Fibroblast of lung (primary cell): ENCODE measurements around the gene DUSP8. TPM values are rescaled to one million over a fixed set of nuclear protein-coding genes. Genes with fewer than 3 reads are reported as not detected.

ENCODE experiments used
- DNase-seq, 2 donors: peaks; one replicate each; pipeline versions ENCODE4 v3.0.0 to v3.0.0-alpha.2; 2010; ENCODE audit warnings: low read depth in 2 of 2
- H2AFZ ChIP-seq: 2 replicates; pipeline ENCODE4 v1.5.1; 2012; ENCODE audit warnings: low read length, control low read depth, inconsistent platforms
- H3K27ac ChIP-seq: 2 replicates; pipeline ENCODE4 v1.5.1; 2011; ENCODE audit warnings: low read length, control low read depth; ENCODE audit not compliant: insufficient read depth
- H3K27me3 ChIP-seq: 2 replicates; pipeline ENCODE4 v1.5.1; 2011; ENCODE audit warnings: mild to moderate bottlenecking, low read length; ENCODE audit not compliant: control insufficient read depth, insufficient read depth
- H3K36me3 ChIP-seq: 2 replicates; pipeline ENCODE4 v1.5.1; 2011; ENCODE audit warnings: low read length; ENCODE audit not compliant: control insufficient read depth, insufficient read depth
- H3K4me1 ChIP-seq: 2 replicates; pipeline ENCODE4 v1.5.1; 2011; ENCODE audit warnings: low read length; ENCODE audit not compliant: control insufficient read depth, insufficient read depth; ENCODE audit errors: extremely low read depth
- H3K4me2 ChIP-seq: 2 replicates; pipeline ENCODE4 v1.5.1; 2011; ENCODE audit warnings: low read length, control low read depth; ENCODE audit not compliant: insufficient read depth; ENCODE audit errors: extremely low read depth
- H3K4me3 ChIP-seq, 4 experiments: fragments of 200-600 bp in 1 of 4; sonication (generic) in 1 of 4; replicated peaks in 1 of 4; 2 replicates each; pipeline ENCODE4 v1.5.1; 2011 to 2016; ENCODE audit warnings: low read length in 4 of 4, low read depth in 3 of 4, mild to moderate bottlenecking in 3 of 4, control low read depth in 2 of 4, inconsistent platforms in 1 of 4, mixed read lengths in 1 of 4; ENCODE audit not compliant: insufficient read depth in 1 of 4; ENCODE audit errors: control extremely low read depth in 1 of 4
- H3K79me2 ChIP-seq: 2 replicates; pipeline ENCODE4 v1.5.1; 2012; ENCODE audit warnings: mild to moderate bottlenecking, low read length, inconsistent platforms; ENCODE audit not compliant: control insufficient read depth, insufficient read depth
- H3K9ac ChIP-seq: 2 replicates; pipeline ENCODE4 v1.5.1; 2011; ENCODE audit warnings: mild to moderate bottlenecking, low read length, control low read depth; ENCODE audit not compliant: insufficient read depth
- H3K9me3 ChIP-seq: 2 replicates; pipeline ENCODE4 v1.5.1; 2012; ENCODE audit warnings: low read depth, low read length; ENCODE audit not compliant: control insufficient read depth, insufficient read depth
- H4K20me1 ChIP-seq: 2 replicates; pipeline ENCODE4 v1.5.1; 2011; ENCODE audit warnings: low read length; ENCODE audit not compliant: control insufficient read depth, insufficient read depth; ENCODE audit errors: extremely low read depth
- CTCF ChIP-seq, 2 donors: IDR thresholded peaks in 1 of 2; conservative IDR thresholded peaks in 1 of 2; 1 replicate in 1 of 2; 2 replicates in 1 of 2; pipeline ENCODE4 v1.5.1; 2011 to 2012; ENCODE audit warnings: low read length in 2 of 2, control low read depth in 1 of 2, inconsistent platforms in 1 of 2, low read depth in 1 of 2, mild to moderate bottlenecking in 1 of 2
- EZH2 ChIP-seq: IDR thresholded peaks from 2 replicates; pipeline ENCODE4 v1.5.1; 2012; ENCODE audit warnings: low read length, control low read depth, mild to moderate bottlenecking; ENCODE audit errors: missing control alignments
- polyA plus RNA-seq, 2 donors: library from polyadenylated mRNA; depleted of rRNA in 1 of 2; stranded (reverse) in 1 of 2; unstranded in 1 of 2; fragments of >200 nt; gene quantifications; 2 replicates each; pipeline ENCODE4 v1.2.1, GENCODE V29; 2011 to 2012; ENCODE audit warnings: missing spikeins in 1 of 2
- total RNA-seq: library from RNA; depleted of rRNA; stranded (reverse); fragments of >200 nt; gene quantifications from 2 replicates; pipeline ENCODE4 v1.2.1, GENCODE V29; 2014

DUSP8 gene
- total and polyA plus RNA-seq, 2 donors (not counting 1 experiment from before 2014, with no cell fraction given), result 0.62 to 0.66 TPM

- no peak overlapping the region for H3K27ac ChIP-seq
- no peak overlapping the region for H3K4me3 ChIP-seq
- H2AFZ ChIP-seq, result no peak overlapping the region
- no peaks in the 10 kb centered on the region for H3K36me3 ChIP-seq
- H3K4me1 ChIP-seq, result no peaks in the 10 kb centered on the region
- H3K9me3 ChIP-seq, result no peaks in the 10 kb centered on the region
- peaks cover 12% of the 10 kb centered on the region for H3K27me3 ChIP-seq
- TF ChIP-seq CTCF (conservative IDR thresholded peaks at IDR 0.05 in 1 of 2, IDR thresholded peaks at IDR 0.05 in 1 of 2; ENCODE audit: low read depth in 1 of 2, low read length in 2 of 2), result no peak
- no peak for TF ChIP-seq EZH2
- no peak overlapping the region for H3K9ac ChIP-seq
- H3K79me2 ChIP-seq, result no peaks in the 10 kb centered on the region
- DNase-seq, result no peak
- no peaks in the 10 kb centered on the region for H4K20me1 ChIP-seq
- H3K4me2 ChIP-seq, result no peak overlapping the region
Observed at GRCh38 chr11:1567721-1568100, 4.4 kb downstream of the DUSP8 start.

GRCh38 chr11:1567052-1567720, 4.9 kb downstream of the DUSP8 start:
- H3K27me3 ChIP-seq, result peaks cover 12% of the 10 kb centered on the region
- H2AFZ ChIP-seq, result no peak overlapping the region
- H3K9me3 ChIP-seq, result no peaks in the 10 kb centered on the region
- DNase-seq, result no peak
- H3K36me3 ChIP-seq, result no peaks in the 10 kb centered on the region
- H3K4me2 ChIP-seq, result no peak overlapping the region
- no peak overlapping the region for H3K9ac ChIP-seq
- no peak overlapping the region for H3K27ac ChIP-seq
- TF ChIP-seq CTCF (conservative IDR thresholded peaks at IDR 0.05 in 1 of 2, IDR thresholded peaks at IDR 0.05 in 1 of 2; ENCODE audit: low read depth in 1 of 2, low read length in 2 of 2), result no peak
- TF ChIP-seq EZH2, result no peak
- no peaks in the 10 kb centered on the region for H4K20me1 ChIP-seq
- no peak overlapping the region for H3K4me3 ChIP-seq
- no peaks in the 10 kb centered on the region for H3K79me2 ChIP-seq
- H3K4me1 ChIP-seq, result no peaks in the 10 kb centered on the region

DNA sequence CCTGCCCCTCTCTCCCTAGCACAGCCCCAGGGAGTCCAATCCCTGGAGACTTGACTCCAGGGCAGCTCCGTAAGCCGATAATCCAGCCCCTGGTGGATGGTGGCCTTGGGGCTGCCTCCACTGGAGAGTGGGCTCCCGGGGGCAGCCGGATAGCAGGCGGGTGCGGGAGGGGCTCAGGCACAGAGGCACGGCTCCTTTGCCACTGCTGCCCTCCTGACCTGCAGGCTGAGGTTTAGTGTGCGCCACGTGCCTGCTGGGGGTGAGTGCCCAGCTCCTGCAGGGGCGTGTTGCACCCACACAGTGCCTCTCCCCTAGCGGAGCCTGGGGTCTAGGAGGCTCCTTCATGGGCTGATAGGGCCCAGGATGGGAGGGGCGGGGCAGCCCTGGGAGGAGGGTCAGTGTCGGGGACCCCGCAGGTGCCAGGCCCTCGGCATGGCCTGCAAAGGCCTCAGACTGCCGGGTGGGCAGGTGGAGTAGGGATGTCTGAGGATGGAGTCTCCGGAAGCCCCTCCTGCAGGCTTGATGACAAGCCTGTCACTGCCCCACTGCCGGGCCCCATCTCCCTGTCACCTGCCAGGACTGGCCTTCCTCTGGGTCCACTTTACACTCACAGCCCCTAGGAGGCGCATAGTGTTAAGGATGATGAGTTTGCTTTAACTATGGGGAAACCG, 5.6 kb downstream of the DUSP8 start:
- H4K20me1 ChIP-seq, result no peaks in the 10 kb centered on the region
- no peak for DNase-seq
- TF ChIP-seq EZH2 (no peak), CTCF (conservative IDR thresholded peaks at IDR 0.05 in 1 of 2, IDR thresholded peaks at IDR 0.05 in 1 of 2; ENCODE audit: low read depth in 1 of 2, low read length in 2 of 2) (peak in 1 of 2 donors; percentile 7)
- H3K9me3 ChIP-seq, result no peaks in the 10 kb centered on the region
- H3K27ac ChIP-seq, result no peak overlapping the region
- H3K4me2 ChIP-seq, result no peak overlapping the region
- no peak overlapping the region for H3K4me3 ChIP-seq
- no peaks in the 10 kb centered on the region for H3K79me2 ChIP-seq
- no peak overlapping the region for H3K9ac ChIP-seq
- H3K36me3 ChIP-seq, result no peaks in the 10 kb centered on the region
- H3K4me1 ChIP-seq, result no peaks in the 10 kb centered on the region
- H2AFZ ChIP-seq, result no peak overlapping the region
- peaks cover 12% of the 10 kb centered on the region for H3K27me3 ChIP-seq
